Retinal pigment epithelial cell (primary cell): ENCODE measurements around the gene WFDC10A.
"Not testable (repeated sequence)": the region's sequence is repeated elsewhere in the genome, so short reads cannot be mapped to it uniquely, and the experiment has no call there.

Experiments used
- DNase-seq: peaks from one replicate; pipeline ENCODE4 v3.0.0-alpha.2; 2010; ENCODE audit warnings: low read depth
- H3K4me3 ChIP-seq: 2 replicates; pipeline ENCODE4 v1.5.1; 2011; ENCODE audit warnings: mild to moderate bottlenecking, low read length, control low read depth, moderate library complexity
- TF ChIP-seq, protein P1 (sequence below): conservative IDR thresholded peaks from 2 replicates; pipeline ENCODE4 v1.5.1; 2011; ENCODE audit warnings: low read depth, low read length, control low read depth, inconsistent platforms

Gene WFDC10A

DNA sequence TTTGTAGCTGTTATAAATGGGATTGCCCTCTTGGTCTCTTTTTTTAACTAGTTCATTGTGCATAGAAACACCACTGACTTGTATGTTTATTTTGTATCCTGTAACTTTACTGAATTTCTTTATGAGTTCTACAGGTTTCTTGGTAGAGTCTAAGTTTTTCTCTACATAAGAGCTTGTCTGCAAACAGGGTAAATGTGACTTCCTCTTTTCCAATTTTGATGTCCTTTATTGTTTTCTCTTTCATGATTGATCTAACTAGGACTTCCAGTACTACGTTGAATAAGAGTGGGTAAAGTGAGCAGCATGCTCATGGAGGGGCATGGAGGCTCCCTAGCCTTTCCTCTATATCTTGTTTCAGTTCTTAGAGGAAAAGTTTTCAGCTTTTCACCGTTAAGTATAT is 3.0 kb upstream of the WFDC10A start:
- TF ChIP-seq, protein P1, sequence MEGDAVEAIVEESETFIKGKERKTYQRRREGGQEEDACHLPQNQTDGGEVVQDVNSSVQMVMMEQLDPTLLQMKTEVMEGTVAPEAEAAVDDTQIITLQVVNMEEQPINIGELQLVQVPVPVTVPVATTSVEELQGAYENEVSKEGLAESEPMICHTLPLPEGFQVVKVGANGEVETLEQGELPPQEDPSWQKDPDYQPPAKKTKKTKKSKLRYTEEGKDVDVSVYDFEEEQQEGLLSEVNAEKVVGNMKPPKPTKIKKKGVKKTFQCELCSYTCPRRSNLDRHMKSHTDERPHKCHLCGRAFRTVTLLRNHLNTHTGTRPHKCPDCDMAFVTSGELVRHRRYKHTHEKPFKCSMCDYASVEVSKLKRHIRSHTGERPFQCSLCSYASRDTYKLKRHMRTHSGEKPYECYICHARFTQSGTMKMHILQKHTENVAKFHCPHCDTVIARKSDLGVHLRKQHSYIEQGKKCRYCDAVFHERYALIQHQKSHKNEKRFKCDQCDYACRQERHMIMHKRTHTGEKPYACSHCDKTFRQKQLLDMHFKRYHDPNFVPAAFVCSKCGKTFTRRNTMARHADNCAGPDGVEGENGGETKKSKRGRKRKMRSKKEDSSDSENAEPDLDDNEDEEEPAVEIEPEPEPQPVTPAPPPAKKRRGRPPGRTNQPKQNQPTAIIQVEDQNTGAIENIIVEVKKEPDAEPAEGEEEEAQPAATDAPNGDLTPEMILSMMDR: no peak
- no peak for DNase-seq
- H3K4me3 ChIP-seq: no peak overlapping the region

DNA sequence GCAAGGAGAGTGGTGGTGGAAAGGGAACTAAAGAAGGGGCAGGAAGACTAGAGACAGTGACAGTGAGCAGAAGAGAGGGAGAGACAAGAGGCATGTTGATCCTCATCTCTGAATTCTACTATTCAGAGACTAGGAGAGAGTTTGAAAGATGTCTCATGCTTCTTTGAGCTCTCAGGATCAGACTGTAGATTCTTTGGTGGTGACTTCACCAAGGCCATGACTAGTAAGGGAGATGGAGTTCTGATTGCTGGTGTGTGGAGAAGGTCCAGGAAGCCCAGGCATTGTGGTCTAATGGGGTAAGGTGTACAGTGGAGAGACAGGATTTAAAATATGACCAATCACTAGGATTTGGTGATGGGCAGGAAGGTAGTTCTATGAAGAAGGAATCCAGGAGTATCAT is 832 bp downstream of the WFDC10A start:
- TF ChIP-seq, protein P1: no peak
- no peak for DNase-seq
- H3K4me3 ChIP-seq: no peak overlapping the region

DNA sequence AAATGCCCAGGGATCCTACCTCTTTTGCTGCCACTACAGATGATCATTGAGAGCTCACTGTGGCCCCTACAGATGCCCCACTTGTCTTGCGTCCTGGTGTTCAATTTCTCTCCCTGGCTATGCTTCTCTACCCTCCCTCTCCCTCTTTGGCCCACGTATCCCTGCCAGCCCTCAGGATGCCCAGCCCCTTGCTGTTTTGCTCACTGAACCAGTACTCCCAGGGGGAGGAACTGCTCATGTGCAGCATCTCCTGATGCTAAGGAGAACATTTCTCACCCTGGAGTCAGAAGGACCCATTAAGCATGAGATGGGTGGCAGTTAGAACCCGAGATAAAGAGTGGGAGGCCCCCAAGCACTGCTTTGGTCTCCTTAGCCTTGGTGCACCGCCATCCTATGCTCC is 1.6 kb downstream of the WFDC10A start, which contains the start of gene WFDC9:
WFDC9 (minus strand) TSS at position 101 of the 400 bp plus-strand sequence. CDS start 21,103 bp downstream, outside the sequence.
- TF ChIP-seq, protein P1: no peak
- H3K4me3 ChIP-seq: no peak within 1 kb of the TSS
- DNase-seq: no peak

DNA sequence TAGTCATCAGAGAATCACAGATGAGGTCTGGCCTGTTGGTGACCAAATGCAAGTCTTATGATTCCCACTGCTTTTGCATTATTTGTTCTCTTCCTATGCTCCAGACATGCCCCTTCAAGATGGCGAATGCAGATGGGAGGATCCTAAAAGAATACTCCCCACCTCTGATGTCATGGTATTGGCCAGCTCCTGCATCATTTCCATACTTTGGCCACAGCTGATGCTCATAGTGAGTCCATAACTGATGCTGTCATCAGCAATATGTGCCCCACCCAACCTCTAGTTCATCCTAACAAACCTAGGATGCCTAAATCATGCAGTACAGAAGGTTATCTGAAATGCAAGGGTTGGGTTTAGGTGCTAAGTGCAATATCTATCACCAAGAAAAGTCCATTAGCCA is 7.0 kb downstream of the WFDC10A start:
- no peak for DNase-seq
- TF ChIP-seq, protein P1: no peak
- no peak overlapping the region for H3K4me3 ChIP-seq

DNA sequence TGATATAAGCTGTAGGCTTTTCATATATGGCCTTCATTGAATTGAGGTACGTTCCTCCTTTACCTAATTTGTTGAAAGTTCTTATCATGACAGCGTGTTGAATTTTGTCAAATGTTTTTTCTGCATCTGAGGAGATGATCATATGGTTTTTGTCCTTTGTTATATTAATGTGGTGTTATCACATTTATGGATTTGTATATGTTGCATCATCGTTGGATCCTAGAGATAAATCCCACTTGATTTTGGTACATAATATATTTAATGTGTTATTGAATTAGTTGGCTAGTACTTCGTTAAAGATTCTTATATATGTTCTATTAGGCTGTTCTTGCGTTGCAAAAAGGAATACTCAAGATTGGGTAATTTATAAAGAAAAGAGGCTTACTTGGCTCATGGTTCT is 10.1 kb downstream of the WFDC10A start:
- DNase-seq: no peak
- H3K4me3 ChIP-seq: no peak overlapping the region
- TF ChIP-seq, protein P1: no peak

DNA sequence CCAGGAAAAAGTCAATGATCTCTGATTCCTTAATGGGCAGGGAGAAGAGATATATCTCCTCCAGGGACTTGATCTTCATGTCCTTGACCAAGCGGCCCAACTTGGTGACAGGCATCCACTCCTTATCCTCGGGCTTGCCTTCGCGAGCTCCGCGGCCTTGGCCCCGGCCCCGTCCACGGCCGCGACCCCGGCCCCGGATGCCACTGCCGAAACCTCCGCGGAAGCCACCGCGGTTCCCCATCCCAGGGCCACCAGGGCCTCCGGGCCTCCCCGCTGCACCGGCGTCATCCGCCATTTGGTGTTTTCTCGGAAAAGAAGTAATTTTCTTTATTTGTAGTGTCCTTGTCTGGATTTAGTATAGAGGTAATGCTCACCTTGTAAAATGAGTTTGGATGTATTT is 11.5 kb downstream of the WFDC10A start:
- not testable (repeated sequence) for H3K4me3 ChIP-seq, DNase-seq

DNA sequence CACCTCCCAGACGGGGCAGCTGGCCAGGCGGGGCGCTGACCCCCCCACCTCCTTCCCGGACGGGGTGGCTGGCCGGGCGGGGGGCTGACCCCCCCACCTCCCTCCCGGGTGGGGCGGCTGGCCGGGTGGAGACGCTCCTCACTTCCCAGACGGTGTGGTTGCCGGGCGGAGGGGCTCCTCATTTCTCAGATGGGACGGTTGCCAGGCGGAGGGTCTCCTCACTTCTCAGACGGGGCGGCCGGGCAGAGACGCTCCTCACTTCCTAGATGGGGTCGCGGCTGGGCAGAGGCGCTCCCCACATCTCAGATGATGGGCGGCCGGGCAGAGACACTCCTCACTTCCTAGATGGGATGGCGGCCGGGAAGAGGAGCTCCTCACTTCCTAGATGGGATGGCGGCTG is 16.3 kb downstream of the WFDC10A start:
- not testable (repeated sequence) for DNase-seq, H3K4me3 ChIP-seq

DNA sequence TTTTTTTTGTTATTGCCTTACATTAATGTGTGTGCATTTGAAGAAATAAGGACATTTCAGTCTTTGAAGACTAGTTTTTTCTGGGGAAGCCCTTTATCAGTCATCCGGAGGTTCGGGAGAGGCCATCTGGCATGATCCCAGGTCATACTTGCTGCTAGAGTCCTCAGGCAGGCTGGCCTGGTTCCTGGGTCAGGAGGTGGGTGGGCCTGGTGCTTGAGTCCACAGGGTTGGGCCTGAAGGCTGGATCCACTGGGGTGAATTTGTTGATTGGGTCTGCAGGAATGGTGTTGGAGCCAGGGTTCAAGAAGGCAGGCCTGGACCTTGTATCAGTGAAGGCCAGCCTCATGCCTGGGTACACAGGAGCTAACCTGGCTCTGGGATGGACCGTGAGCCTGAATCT is 17.3 kb downstream of the WFDC10A start:
- no peak for DNase-seq
- TF ChIP-seq, protein P1: no peak
- no peak overlapping the region for H3K4me3 ChIP-seq
